Gastrocnemius medialis (tissue), 4 donors: Measurements from ENCODE around the gene FOS.

Source experiments
- CTCF ChIP-seq, 5 experiments: fragments of 450-650 bp in 3 of 5; fragments of 200-600 bp in 2 of 5; sonication (generic) in 2 of 5; IDR thresholded peaks in 4 of 5; conservative IDR thresholded peaks in 1 of 5; 1 replicate in 4 of 5; 2 replicates in 1 of 5; pipeline ENCODE4 v1.5.1; 2016 to 2019; ENCODE audit warnings: antibody characterized with exemption in 5 of 5, mild to moderate bottlenecking in 3 of 5, moderate library complexity in 3 of 5
- POLR2A ChIP-seq, 2 donors: fragments of 450-650 bp; IDR thresholded peaks; one replicate each; pipeline ENCODE4 v1.6.1; 2017; ENCODE audit warnings: antibody characterized with exemption in 2 of 2, mild to moderate bottlenecking in 2 of 2, moderate library complexity in 2 of 2

DNA sequence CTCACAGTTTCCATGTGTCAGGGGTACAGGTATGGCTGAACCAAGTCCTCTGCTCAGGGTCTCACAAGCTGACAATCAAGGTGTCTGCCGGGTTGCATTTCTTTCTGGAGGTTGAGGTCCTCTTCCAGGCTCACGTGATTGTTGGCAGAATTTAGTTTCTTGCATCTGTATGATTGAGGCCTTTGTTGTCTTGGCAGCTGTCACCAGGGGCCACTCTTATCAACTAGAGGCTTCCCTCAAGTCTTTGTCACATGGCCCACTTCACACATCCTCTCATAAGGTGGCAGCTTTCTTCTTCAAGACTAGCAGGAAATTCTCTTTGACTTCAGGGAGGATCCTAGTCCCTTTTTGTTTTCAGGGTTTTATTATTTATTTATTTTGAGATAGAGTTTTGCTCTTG is 46.0 kb upstream of the FOS start:
- TF ChIP-seq POLR2A (IDR thresholded peaks at IDR 0.05) (no peak), CTCF (IDR thresholded peaks at IDR 0.05 in 4 of 5, conservative IDR thresholded peaks at IDR 0.05 in 1 of 5) (no peak)
